Activated CD4-positive, alpha-beta T cell treated with anti-CD3 and anti-CD28 coated beads, Interleukin-2, Interleukin-4, amounts not matched to agents 100 ng/mL and 50 ng/mL, durations not matched to agents 16 hours and 8 hours (primary cell): ENCODE data around the gene TBCD.

Source experiments
- DNase-seq: peaks from one replicate; pipeline ENCODE4 v3.0.0-alpha.2; 2020; ENCODE audit warnings: low spot score

Gene TBCD

DNA sequence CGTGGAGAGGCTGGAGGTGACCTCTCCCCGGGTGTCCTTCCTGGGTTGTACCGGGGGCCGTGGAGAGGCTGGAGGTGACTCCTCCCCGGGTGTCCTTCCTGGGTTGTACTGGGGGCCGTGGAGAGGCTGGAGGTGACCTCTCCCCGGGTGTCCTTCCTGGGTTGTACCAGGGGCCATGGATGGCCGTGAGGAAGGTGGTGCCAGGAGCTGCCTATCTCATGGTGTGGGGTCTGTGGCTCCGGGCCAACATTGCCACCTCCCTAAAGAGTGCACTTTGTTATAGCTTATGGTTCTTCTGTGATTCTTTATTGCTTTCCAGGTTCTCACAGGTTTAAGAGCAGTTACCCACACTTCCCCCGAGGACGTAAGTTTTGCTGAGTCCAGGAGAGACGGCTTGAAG is 174.2 kb downstream of the TBCD start:
- DNase-seq = no peak

DNA sequence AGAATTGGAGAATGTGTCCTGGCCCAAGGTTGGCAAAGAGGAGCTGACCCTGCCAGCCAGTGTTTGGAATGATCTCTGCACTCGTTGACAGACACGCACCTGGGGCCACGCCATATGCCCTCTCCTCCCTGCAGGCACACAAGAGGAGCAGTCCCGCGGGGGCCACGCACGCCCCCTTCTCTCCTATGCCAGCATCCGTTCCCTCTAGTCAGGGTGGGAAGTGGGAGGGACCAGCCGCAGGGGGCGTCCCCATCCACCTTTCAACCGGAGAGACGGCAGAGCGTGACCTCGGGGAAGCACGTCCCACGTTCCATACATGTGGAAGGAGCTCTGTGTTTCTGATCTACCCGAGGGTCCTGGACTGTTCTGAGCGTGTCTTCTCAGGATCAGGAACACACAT is 174.9 kb downstream of the TBCD start:
- no peak for DNase-seq

DNA sequence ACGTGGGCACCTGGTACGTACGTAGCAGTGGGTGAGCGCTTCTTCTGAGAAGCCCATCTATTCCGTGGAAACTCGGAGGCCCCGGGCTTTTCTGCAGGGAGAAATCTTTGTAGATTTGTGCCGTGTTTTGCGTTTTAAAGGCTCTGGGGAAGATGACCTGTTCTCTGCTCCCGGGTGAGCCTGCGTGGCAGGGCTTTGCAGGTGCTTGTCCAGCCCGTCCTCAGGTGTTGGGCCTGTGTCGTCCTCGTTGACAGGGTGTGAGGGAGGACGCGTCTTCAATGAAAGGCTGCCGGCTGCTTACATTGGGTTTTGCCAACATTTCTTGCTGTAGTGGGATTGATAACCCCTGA is 175.4 kb downstream of the TBCD start:
- no peak for DNase-seq

DNA sequence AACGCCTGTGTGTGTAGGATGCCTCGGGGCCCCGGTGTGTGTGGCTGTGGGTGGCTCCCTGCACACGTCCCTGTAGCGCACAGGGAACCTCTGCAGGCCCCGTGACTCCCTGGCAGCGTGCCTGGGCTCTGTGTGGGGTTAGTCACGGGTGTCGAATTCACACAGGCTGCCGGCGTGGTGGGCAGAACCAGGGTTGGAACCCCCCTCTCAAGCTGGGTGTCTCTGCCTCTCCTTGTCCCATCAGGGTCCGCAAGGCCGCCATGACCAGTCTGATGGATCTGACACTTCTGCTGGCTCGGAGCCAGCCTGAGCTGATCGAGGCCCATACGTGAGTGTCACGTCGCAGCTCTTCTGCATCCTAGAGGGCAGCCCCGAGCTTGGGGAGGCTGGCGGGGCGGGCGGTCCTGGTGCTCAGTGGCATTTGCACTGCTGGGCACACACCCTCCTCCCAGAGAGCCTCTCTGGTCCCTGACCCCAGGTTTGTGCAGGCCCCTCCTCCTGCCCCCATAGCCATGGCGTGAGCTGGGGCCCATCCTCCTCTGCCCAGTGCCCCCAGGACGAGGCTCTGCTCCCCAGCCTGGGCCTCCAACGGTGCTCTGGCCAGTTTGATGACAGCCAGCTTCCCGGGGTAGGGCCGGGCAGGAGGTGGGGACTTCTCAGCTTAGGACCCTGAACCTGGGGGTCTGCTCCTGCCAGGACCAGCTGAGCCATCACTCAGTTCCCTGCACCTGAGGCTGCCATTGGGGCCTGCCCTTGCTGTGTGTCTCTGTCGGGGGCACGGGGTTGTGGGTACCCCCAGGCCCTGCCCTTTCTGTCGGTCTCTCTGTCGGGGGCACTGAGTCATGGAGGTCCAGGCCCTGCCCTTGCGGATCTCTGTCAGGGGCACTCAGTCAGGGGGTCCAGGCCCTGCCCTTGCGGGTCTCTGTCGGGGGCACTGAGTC is 176.1 kb downstream of the TBCD start:
- DNase-seq = no peak

DNA sequence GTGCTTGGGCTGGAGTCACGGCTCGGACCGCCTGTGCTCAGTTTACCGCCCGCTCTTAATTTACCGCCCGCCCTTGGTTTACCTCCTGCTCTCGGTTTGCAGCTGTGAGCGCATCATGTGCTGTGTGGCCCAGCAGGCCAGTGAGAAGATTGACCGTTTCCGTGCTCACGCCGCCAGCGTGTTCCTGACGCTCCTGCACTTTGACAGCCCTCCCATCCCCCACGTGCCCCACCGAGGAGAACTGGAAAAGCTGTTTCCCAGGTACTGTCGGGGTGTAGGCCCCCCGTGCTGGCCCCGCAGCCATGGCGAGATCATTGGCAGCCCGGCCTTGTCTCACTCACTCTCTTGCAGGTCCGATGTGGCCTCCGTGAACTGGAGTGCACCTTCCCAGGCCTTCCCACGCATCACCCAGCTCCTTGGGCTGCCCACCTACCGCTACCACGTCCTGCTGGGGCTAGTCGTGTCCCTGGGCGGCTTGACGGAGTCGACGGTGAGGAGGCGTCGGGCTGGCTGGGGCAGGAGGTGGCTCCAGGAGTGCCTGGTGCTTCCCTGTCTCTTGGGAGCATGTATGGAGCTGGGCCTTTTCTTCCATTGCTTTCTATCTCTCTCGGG is 177.3 kb downstream of the TBCD start:
- DNase-seq = no peak

DNA sequence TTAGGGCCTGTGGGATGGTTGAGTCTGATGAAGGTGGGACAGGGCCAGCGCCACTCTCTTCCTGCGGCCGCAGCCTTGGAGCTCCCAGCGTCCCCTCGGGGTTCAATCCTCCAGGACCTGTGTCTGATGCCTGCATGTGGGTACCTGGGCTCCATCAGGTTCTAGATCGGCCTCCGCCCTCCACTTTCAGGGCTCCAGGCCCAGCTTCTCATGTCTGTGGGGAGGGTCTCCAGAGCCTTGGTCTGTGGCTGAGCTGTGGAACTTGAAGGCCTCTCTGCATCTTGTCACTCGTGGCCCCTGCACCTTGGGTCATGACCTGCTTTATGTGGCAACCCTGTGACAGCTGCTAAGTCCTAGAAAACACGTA is 177.8 kb downstream of the TBCD start:
- DNase-seq = no peak

DNA sequence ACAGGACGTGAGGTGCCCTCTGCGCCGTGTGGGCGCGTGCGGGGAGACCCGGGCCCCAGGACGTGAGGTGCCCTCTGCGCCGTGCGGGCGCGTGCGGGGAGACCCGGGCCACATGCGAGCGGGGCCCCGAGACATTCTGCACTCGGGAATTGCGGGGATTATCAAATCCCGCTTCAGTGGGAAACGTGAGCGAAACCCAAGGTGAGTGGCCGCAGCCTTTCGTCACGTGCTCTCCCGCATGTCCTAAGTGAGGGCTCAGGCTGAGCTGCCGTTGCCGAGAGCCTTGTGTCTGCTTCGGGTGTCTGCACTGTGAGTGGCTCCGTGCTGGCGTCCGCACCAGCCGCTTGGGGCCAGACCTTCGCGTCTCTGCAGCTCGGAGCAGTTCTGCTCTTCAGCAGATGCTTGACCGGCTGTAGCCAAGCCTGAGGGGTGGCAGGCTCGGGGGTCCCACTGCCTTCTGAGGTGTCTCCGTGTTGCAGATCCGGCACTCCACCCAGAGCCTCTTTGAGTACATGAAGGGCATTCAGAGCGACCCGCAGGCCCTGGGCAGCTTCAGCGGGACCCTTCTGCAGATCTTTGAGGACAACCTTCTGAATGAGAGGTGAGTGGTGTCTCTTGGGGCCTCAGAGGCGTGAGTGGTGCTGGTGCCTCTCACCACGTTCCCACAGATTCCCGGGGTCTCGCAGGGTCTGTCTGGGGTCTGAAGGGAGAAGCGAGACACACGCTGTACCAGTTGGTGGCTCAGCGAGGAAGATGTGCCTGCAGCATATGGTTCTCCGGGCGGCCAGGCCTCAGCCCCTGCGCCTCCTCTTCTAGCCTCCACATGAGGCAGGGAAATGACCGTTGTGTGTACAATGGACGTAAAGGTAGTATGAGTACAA is 178.4 kb downstream of the TBCD start:
- no peak for DNase-seq

DNA sequence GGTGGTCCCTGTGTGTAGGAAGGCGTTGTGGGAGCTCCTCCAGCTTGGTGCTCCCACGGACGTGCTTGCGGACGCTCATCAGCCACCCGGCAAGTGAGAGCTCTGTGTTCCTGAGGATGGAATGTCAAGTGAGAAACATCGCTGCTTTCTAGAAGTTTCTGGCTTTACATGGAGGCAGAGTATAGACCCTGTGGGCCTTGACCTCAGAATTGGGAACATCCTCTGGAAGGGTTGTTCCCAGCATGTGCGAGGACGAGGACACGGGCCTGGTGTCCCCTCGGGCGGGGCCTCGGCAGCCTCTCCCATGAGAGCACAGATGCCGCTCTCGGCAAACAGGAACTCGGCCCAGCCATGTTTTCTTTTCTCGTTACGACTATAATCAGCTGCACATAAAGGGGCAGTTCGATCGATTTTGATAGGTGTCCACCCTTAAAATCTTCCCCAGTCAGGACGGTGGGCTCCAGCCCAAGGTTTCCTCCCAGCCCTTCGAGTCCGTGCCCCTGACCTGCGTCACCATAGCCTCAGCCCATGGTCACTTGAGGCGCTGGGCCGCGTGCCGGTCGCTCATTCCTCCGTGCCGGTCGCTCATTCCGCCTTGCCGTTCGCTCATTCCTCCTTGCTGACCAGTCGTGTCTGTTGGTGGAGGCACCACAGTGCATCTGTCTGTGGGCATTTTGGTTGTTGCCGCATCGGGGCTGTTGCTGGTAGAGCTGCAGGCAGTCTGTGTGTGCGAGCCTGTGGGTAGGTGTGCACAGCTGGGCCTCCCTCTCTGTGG is 179.2 kb downstream of the TBCD start:
- no peak for DNase-seq

DNA sequence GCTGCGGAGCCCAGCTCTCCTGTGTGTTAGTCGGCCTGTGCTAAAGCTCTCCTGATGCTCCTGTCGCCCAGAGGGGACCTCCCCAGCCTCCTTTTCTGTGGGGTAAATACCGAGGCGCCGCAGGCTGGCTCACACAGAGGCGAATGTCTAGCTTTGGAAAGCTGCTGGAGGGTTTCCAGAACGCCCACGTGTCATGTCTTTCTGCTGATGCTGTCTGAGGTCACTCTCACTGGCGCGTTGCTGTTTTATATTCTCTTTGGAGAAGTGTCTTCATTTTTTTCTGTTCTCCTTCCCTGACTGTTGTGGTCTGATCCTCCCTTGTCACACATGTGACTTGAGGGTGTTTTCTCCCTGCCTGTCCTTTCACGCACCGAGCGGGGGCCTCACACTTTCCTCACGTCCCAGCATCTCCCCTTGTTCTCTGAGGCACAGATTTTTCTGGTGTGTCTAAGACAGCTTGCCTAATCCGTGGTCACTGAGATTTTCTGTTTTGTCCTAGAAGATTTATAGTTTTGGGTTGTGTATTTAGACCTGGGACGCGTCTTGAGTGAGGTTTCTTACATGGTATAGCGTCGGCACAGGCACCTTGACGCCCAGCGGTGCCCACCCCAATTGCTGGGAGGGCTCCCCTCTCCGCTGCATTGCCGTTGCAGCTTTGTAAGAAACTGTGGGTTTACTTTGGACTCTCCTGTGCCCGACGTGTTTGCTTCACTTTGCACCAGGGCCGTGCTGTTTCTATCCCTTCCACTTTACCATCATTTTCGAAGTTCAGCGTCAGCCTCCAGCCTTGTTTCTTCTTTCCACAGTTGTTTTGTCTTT is 180.0 kb downstream of the TBCD start:
- no peak for DNase-seq

DNA sequence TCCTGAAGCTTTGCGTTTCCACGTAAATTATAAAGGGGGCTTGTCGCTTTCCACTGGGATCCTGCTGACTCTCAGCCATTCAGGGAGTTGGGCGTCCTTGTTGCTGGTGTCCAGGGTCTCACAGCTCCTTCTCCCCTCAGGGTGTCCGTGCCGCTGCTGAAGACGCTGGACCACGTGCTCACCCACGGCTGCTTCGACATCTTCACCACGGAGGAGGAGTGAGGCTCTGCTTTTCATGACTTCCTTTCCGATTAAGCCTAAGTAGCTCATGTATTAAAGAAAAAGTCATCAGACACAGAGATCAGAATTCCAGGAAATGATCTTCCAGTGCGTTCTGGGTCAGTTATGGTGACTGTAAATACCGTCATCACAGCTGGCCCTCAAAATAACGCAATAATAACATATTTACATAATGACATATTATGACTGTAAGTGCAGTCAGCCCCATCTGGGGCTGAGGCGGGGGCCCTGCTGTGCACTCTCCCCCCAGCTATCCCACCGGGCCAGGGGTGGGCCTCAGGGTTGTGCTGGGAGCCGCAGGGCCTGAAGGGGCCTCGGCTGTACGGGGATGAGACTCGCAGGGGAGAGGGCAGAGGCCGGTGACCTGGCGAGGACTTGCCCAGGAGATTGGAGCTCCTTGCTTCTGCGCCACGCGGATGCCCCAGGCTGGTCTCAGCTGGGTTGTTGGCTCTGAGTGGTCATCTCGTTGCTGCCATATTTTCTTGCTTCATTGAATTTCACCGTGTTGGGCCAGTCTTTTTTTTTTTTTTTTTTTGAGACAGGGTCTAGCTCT is 180.8 kb downstream of the TBCD start:
- DNase-seq = no peak

DNA sequence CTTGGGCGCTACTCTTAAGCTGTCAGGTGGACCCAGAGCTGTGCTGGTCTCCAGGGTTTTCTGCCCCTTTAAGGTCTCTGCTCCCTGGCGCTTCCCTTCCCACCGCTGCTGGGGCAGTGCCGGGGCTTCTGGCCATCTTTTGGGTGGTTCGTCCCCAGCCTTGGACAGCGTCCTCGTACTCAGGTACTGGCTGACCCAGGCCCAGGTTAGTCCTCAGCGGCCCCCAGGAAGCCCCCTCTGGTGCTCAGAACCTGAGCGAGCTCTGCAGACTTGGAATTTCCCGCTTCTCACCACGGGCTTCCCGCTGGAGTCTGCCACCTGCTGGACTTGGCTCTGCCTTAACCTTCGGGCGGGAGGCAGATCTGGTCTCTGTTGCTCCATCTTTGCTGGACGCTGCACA is 182.0 kb downstream of the TBCD start:
- DNase-seq = no peak

DNA sequence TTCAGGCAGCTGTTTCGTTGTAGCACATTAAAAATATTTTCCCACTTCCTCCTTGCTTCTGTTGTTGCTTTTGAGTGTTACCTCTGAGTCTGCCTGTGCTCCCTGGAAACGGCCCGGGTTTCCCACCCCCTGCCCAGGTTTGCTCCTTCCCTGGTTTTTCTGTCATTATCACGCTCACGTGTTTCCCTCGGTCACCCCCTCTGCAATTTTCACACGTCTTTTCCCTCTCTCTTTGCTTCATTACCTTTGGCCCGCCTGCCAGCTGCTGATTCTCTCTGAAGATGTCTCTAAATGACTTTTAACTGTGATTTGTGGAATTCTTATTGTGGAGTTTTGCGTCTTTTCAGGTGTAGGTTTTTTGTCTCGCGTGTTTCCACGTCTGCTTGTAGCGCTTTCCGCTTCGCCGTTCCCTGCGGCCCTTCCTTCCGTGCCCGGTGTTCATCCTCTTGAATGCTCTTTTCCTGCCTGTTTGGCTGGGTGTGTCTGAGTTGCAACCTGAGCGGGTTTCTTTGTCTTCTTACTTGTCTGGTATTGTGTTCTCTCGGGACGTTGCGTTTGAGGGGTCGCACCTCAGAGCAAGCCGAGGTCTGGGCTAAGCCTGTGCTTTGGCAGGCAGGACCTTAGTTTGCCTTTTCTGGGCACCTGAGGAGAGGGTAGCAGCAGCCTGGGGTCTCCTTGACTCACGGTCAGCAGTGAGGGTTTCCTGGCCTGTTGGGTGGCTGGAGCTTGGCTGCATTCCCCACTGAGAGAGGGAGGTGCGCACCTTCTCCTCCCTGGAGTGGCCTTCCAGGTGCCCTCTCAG is 184.3 kb downstream of the TBCD start:
- DNase-seq = no peak

DNA sequence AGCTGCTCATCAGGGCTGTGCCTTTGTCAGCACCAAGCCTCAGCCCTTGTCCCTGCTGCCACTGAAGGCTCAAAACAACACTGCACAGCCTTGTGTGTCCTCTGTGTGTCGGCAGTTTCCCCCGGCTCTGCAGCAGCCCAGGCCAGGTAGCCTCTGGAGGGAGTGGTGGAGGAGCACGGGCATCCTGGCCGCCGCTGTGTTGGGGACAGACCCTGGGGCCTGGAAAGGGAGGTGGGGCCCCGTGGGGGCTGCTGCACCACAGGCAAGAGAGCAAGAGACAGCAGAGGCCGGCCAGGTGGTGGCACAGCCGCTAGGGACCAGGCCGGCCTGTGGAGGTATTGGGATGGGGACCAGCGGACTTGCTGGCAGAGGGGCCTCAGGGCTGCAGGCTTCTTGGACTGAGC is 184.9 kb downstream of the TBCD start:
- DNase-seq = no peak

DNA sequence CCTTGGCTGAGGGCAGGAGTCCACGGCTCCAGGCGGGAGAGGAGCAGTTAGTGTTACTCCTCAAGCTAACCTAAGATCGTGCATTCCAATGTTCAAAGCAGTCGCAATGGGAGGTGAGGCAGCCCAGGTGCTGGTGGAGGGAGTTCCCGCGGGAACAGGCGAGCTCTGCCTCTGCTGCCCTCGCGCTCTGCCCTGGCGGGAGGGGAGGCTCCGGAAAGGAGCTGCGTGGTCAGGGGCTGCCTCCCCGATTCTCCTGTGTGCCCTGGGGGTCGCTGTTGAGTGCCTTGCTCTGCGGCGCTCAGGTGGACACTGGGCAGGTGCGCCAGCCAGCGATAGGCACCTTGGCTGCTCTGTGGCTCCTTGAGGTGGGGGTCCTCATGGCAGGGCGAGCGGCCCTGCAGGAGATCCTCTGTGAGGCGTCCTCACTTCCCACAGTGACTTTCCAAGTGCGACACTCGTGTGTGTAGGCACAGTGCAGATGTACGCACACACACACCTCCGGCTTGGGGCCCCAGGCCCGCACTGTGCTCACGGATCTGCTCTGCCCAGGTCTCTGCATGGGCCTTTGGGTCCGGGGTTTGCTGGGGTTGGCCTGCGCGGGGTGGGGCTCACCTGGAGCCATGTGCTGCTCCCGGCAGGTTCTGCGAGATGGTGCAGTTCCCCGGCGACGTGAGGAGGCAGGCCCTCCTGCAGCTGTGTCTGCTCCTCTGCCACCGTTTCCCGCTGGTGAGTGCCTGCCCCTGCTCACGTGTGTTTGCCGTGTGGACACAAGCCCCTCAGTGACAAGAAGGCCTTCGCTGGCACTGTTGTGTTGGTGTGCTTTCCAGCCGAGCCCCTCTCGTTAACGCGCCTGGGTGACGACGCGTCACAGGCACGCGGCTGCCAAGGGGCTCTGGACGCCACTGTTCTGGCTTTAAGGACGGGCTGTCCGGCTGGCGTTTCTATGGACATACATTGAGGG is 185.8 kb downstream of the TBCD start:
- DNase-seq = no peak

DNA sequence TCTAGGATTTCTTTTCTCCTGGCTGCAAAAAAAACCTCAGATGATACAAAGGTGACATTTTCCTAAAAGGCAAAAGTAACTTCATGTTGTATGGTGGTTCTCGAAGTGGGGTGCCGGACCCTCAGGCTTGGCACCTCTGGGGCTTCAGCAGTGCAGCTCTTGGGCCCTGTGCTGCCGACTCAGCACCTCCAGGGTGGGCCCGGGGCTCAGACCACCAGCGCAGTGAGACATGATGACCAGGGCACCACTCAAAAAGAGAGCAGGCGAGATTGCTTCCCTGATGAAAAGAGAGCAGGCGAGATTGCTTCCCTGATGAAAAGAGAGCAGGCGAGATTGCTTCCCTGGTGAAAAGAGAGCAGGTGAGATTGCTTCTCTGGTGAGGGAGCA is 186.6 kb downstream of the TBCD start:
- DNase-seq = no peak

DNA sequence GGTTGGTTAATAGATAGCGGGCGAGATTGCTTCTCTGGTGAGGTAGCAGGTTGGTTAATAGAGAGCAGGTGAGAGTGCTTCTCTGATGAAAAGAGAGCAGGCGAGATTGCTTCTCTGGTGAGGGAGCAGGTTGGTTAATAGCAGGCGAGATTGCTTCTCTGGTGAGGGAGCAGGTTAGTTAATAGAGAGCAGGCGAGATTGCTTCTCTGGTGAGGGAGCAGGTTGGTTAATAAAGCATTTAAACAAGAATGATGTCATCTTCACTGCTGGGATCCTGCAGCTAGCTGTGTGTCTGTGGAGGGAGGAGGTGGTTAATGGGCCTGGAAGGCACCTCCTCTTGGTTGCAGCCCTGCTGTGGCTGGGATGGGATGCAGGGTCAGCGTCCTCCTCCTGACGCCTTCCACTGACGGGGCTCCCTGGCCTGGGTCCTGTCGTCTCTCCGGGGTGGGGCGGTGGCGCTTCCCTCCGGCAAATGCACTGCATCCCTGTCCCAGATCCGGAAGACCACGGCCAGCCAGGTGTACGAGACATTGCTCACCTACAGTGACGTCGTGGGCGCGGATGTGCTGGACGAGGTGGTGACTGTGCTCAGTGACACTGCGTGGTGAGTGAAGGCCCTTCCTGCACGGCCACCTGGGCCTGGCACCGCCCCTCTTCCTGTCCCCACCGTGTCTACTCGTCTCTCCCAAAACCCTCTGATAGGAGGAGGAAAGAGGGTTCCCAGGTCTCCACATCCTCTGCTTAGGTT is 187.2 kb downstream of the TBCD start:
- DNase-seq = no peak

DNA sequence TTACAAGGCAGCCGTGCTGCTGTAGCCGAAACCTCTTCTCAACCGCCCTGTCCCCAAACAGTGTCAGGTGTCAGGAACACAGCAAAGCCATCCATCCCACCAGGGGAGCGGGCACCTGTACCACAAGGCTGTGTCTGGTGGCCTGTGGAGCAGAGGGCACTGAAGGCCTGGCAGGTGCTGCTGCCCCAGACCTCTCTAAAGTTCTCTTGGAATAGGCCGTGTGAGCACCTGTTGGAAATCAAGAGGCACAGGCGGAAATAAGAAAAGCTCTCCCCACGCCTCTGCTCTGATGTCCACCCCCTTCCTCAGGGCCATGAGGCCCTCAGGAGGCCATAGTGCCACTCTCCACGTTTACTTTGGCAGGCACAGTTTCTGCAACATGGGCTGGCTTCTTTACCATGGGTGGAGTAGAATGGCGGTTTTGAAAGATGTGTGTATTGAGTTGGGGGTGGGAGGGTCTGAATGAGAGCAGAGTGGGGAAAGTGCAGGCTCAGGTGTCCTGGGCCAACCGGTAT is 187.8 kb downstream of the TBCD start:
- DNase-seq = no peak
